MM.1S (cell line): ENCODE measurements around the gene TMEM37.

Source experiments
- EZH2 ChIP-seq: fragments of 300-600 bp; sonication (generic); optimal IDR thresholded peaks from 2 replicates; pipeline ENCODE3; 2017; ENCODE audit warnings: low read depth, mild to moderate bottlenecking, antibody characterized with exemption, low read length, mixed read lengths
- EZH2phosphoT487 ChIP-seq: fragments of 300-600 bp; sonication (generic); IDR thresholded peaks from 2 replicates; pipeline ENCODE4 v1.6.1; 2018; ENCODE audit warnings: antibody characterized with exemption, low read length
- TF ChIP-seq, protein P1 (sequence below): fragments of 300-600 bp; sonication (generic); IDR thresholded peaks from 2 replicates; pipeline ENCODE4 v1.5.1; 2016; ENCODE audit warnings: antibody characterized with exemption, low read length, mixed read lengths

DNA sequence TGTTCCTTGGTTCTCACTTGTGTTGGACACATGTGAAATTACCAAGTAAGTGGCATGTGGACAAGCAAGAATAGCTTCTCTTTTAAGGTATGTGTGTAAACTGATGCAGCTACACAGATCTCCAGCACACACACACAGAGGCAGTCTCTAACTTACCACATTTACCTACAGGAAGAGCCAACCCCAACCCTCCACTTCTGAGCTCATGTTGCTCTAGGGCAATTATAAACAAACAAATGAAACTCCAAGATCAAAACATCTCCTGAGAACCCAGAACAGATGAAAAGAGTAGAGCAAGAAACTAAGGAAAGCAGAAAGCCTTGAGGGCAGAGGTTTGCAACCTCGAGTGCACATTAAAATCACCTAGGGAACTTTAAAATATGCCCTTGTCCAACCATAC is 16.0 kb upstream of the TMEM37 start:
- TF ChIP-seq, protein P1, sequence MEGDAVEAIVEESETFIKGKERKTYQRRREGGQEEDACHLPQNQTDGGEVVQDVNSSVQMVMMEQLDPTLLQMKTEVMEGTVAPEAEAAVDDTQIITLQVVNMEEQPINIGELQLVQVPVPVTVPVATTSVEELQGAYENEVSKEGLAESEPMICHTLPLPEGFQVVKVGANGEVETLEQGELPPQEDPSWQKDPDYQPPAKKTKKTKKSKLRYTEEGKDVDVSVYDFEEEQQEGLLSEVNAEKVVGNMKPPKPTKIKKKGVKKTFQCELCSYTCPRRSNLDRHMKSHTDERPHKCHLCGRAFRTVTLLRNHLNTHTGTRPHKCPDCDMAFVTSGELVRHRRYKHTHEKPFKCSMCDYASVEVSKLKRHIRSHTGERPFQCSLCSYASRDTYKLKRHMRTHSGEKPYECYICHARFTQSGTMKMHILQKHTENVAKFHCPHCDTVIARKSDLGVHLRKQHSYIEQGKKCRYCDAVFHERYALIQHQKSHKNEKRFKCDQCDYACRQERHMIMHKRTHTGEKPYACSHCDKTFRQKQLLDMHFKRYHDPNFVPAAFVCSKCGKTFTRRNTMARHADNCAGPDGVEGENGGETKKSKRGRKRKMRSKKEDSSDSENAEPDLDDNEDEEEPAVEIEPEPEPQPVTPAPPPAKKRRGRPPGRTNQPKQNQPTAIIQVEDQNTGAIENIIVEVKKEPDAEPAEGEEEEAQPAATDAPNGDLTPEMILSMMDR: no peak
- TF ChIP-seq EZH2 (no peak), EZH2phosphoT487 (no peak)
